ENCODE results near the gene MYH10.

MYH10 gene

DNA sequence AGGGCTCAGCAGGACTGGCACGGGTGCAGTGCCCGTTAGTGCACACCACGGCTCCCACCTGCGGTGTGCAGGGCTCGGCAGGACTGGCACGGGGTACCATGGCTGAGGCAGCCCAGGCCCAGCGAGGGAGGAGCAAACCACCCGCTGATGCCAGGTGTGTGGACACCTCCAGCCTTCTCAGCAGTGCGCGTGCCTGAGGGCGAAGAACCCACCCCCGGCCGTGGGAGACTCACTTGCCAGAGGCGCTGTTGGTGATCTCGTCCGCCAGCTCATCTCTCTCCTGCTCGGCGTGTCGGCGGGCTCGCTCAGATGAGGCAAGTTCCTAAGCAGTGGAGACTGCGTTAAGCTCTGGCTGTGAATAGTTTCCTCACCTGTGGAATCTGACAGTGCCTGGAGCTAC lies 149.4 kb downstream of the MYH10 start:
- peaks cover 56% of the 10 kb centered on the region for H3K36me3 ChIP-seq (ENCODE audit: insufficient read depth, low read length)
- H3K9me3 ChIP-seq (ENCODE audit: control insufficient read depth, insufficient read depth, low read length), result peaks cover 5% of the 10 kb centered on the region; the same call in 1 of the 2 replicates
- no peaks in the 10 kb centered on the region for H3K4me1 ChIP-seq (ENCODE audit: insufficient read depth, low read length)
- no peak overlapping the region for H3K9ac ChIP-seq (ENCODE audit: low read depth, low read length)

- no peaks in the 10 kb centered on the region for H3K9me3 ChIP-seq (ENCODE audit: control insufficient read depth, insufficient read depth, low read length)
- no peak overlapping the region for H3K9ac ChIP-seq (ENCODE audit: low read depth, low read length)
- no peaks in the 10 kb centered on the region for H3K4me1 ChIP-seq (ENCODE audit: insufficient read depth, low read length)
- peaks cover 53% of the 10 kb centered on the region for H3K36me3 ChIP-seq (ENCODE audit: insufficient read depth, low read length)
Measured at GRCh38 chr17:8480011-8480976, 150.2 kb downstream of the MYH10 start.

DNA sequence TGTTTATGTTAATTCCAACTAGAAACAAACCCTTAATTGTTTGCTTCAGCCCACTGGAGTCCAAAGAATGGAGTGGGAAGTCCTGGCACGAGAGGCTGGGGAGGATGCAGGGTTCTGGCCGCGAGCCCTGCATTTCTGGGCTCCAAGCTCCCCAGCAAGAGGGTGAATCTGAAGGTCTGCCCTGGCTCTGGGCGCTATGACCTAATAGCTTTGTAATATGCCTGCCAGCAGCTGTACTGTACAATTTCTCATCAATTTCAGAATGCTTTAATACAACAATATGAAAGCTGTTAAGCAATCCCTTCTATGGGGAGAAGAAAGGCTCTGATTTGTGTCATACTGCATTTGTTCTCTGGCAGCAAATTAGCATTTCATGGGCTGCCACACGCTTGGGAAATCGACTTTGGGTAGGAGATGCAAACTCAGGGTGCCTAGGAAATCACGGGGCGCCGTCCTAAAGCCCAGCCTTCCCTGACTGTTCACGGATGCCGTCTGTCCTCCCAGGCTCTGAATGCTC lies 151.0 kb downstream of the MYH10 start:
- Histone ChIP-seq H3K4me1 (ENCODE audit: insufficient read depth, low read length) (no peaks in the 10 kb centered on the region), H3K9me3 (ENCODE audit: control insufficient read depth, insufficient read depth, low read length) (no peaks in the 10 kb centered on the region), H3K9ac (ENCODE audit: low read depth, low read length) (no peak overlapping the region), H3K36me3 (ENCODE audit: insufficient read depth, low read length) (peaks cover 53% of the 10 kb centered on the region)

DNA sequence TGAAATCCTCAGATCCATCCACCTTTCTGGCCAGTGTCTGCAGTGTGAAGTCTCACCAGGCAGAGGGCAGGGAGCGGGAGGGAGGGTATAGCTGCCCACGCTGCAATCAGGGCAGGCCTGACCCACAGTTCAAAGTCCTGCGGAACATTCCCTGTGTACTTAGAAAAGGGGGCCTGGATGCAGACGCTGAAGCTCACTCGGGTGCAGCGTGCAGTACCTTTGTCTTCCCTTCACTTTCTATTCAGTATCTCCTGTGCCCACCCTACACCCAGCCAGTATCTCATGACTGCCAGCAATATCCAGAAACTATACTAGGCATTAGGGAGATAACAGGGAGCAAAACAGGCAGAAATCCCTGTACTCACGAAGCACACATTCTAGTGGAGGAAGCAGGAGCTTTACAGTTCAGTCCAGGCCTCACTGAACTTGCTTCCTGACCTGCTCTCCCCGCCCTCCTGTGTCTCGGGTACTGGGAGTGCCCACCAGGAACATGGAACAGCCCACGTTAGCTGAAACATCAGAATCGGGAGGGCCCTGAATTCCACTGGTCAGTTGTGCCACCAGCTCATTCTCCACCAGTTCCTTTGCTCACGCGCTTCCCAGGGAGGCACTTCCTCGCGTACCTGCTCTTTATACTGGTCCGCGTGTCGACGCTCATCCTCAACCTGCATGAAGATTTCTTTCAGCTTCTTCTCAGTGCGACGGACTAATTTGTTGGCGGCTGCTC lies 152.6 kb downstream of the MYH10 start:
- no peak overlapping the region for H3K9ac ChIP-seq (ENCODE audit: low read depth, low read length)
- H3K9me3 ChIP-seq (ENCODE audit: control insufficient read depth, insufficient read depth, low read length), result no peaks in the 10 kb centered on the region
- no peaks in the 10 kb centered on the region for H3K4me1 ChIP-seq (ENCODE audit: insufficient read depth, low read length)
- peaks cover 40% of the 10 kb centered on the region for H3K36me3 ChIP-seq (ENCODE audit: insufficient read depth, low read length)

GRCh38 chr17:8477171-8477570 lies 153.4 kb downstream of the MYH10 start:
- H3K9me3 ChIP-seq (ENCODE audit: control insufficient read depth, insufficient read depth, low read length), result no peaks in the 10 kb centered on the region
- H3K4me1 ChIP-seq (ENCODE audit: insufficient read depth, low read length), result no peaks in the 10 kb centered on the region
- H3K9ac ChIP-seq (ENCODE audit: low read depth, low read length), result no peak overlapping the region
- peaks cover 41% of the 10 kb centered on the region for H3K36me3 ChIP-seq (ENCODE audit: insufficient read depth, low read length)

DNA sequence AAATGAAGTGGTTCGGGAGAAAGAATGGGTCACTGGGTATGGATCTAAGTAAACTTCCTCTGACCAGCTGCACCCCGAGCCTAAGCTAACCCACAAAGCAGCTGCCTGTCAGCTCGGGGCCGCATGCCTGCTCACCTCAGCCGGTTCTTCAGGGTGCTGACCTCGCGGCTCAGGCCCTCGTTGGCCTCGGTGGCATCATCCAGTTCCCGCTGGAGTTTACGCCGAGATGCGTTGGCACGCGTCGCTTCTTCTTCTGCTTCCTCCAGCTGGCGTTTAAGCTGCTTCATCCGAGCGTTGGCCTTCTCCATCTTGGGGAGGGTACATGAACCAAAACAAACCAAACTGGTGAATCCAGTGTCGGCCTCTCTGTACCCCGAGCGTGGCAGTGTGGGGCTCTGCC lies 153.8 kb downstream of the MYH10 start:
- peaks cover 39% of the 10 kb centered on the region for H3K36me3 ChIP-seq (ENCODE audit: insufficient read depth, low read length)
- H3K9ac ChIP-seq (ENCODE audit: low read depth, low read length), result no peak overlapping the region
- no peaks in the 10 kb centered on the region for H3K9me3 ChIP-seq (ENCODE audit: control insufficient read depth, insufficient read depth, low read length)
- H3K4me1 ChIP-seq (ENCODE audit: insufficient read depth, low read length), result no peaks in the 10 kb centered on the region

DNA sequence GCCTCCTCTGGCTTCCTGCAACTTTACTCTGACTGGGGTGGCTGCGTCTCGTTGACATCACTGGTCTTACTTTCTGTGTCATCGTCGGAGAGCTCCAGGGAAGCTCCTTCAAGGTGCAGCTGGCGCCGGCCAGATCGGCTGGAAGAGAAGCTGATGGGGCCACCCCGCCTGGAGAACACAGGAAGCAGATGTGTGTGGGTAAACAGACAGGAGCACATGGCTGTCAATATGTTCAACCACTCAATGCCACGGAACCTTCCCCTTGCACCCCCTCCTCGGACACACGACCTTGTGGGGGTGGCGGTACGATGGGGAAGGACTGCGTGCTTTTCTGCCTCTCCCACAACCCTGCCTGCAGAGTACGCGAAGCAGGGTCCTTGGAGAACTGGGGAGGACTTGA lies 154.7 kb downstream of the MYH10 start:
- Histone ChIP-seq H3K36me3 (ENCODE audit: insufficient read depth, low read length) (peaks cover 32% of the 10 kb centered on the region), H3K9ac (ENCODE audit: low read depth, low read length) (no peak overlapping the region), H3K9me3 (ENCODE audit: control insufficient read depth, insufficient read depth, low read length) (no peaks in the 10 kb centered on the region), H3K4me1 (ENCODE audit: insufficient read depth, low read length) (no peaks in the 10 kb centered on the region)

DNA sequence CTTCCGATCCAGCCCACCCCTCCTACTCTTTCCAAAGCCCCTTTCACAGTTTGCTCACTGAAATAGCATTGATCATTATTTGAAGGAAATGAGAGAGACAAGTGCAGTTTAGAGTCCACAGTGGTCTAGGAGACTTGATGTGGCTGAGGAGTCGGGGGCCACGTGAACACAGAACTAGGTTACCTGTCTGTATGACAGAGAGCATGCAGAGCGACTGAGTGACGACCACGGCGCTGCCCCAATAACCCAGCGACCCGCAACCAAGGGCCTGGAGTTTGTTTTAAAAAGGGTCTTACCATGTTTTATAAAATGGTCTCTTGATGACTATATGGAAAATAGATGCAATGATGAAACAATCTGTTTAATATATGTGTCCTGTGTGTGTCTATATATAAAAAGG lies 155.3 kb downstream of the MYH10 start:
- Histone ChIP-seq H3K9me3 (ENCODE audit: control insufficient read depth, insufficient read depth, low read length) (no peaks in the 10 kb centered on the region), H3K36me3 (ENCODE audit: insufficient read depth, low read length) (peaks cover 30% of the 10 kb centered on the region), H3K9ac (ENCODE audit: low read depth, low read length) (no peak overlapping the region), H3K4me1 (ENCODE audit: insufficient read depth, low read length) (no peaks in the 10 kb centered on the region)

DNA sequence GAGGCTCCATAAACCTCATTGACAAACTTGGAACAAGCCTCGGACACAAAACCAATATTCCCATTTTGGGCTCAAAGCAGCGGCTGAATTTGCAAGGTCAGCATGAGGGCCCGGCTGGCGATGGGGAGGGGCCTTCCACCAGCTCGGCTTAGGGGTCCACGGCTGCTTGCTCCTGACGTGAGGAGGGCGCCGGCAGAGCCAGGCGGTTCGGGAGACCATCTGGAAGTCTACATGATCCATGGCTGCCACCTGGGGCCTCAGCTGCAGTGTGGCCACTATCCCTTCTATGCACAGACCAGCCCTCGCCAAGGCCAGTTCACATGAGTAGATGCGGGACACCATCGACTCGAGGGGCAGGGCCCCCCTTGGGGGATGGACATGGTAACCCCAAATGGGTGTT lies 155.7 kb downstream of the MYH10 start:
- Histone ChIP-seq H3K9me3 (ENCODE audit: control insufficient read depth, insufficient read depth, low read length) (no peaks in the 10 kb centered on the region), H3K9ac (ENCODE audit: low read depth, low read length) (no peak overlapping the region), H3K36me3 (ENCODE audit: insufficient read depth, low read length) (peaks cover 27% of the 10 kb centered on the region), H3K4me1 (ENCODE audit: insufficient read depth, low read length) (no peaks in the 10 kb centered on the region)

- Histone ChIP-seq H3K4me1 (ENCODE audit: insufficient read depth, low read length) (no peaks in the 10 kb centered on the region), H3K9me3 (ENCODE audit: control insufficient read depth, insufficient read depth, low read length) (no peaks in the 10 kb centered on the region), H3K36me3 (ENCODE audit: insufficient read depth, low read length) (peaks cover 21% of the 10 kb centered on the region), H3K9ac (ENCODE audit: low read depth, low read length) (no peak overlapping the region)
Measured at GRCh38 chr17:8473451-8474192, 156.9 kb downstream of the MYH10 start.

GRCh38 chr17:8472663-8473062 lies 157.9 kb downstream of the MYH10 start:
- Histone ChIP-seq H3K9me3 (ENCODE audit: control insufficient read depth, insufficient read depth, low read length) (no peaks in the 10 kb centered on the region), H3K9ac (ENCODE audit: low read depth, low read length) (no peak overlapping the region), H3K4me1 (ENCODE audit: insufficient read depth, low read length) (no peaks in the 10 kb centered on the region), H3K36me3 (ENCODE audit: insufficient read depth, low read length) (peaks cover 15% of the 10 kb centered on the region)

- Histone ChIP-seq H3K9me3 (ENCODE audit: control insufficient read depth, insufficient read depth, low read length) (no peaks in the 10 kb centered on the region), H3K4me1 (ENCODE audit: insufficient read depth, low read length) (no peaks in the 10 kb centered on the region), H3K9ac (ENCODE audit: low read depth, low read length) (no peak overlapping the region), H3K36me3 (ENCODE audit: insufficient read depth, low read length) (peaks cover 13% of the 10 kb centered on the region)
Measured at GRCh38 chr17:8470447-8471047, 160.0 kb downstream of the MYH10 start.

DNA sequence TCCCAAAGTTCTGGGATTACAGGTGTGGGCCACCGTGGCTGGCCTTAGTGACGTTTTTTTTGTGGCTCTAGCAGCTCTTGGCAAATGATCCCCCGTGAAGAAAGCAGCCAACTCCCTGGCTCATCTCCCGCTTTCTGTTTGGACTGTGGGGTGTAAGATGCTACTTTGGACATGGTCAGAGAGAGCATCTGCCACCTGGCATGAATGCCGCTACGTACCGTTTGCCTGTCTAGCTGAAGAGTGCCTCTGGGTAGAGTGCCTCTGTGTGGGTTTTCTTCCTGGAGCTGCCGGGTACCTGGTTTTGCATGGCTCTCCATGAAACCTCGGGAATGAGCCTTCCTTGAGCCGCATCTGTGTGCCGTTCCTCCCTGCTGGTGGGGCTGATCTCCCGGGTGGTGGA lies 160.6 kb downstream of the MYH10 start:
- Histone ChIP-seq H3K4me1 (ENCODE audit: insufficient read depth, low read length) (no peaks in the 10 kb centered on the region), H3K9me3 (ENCODE audit: control insufficient read depth, insufficient read depth, low read length) (no peaks in the 10 kb centered on the region), H3K36me3 (ENCODE audit: insufficient read depth, low read length) (peaks cover 13% of the 10 kb centered on the region), H3K9ac (ENCODE audit: low read depth, low read length) (no peak overlapping the region)

GRCh38 chr17:8468980-8469379 lies 161.5 kb downstream of the MYH10 start:
- Histone ChIP-seq H3K9ac (ENCODE audit: low read depth, low read length) (no peak overlapping the region), H3K4me1 (ENCODE audit: insufficient read depth, low read length) (no peaks in the 10 kb centered on the region), H3K36me3 (ENCODE audit: insufficient read depth, low read length) (peaks cover 13% of the 10 kb centered on the region), H3K9me3 (ENCODE audit: control insufficient read depth, insufficient read depth, low read length) (no peaks in the 10 kb centered on the region)
